Activated CD8-positive, alpha-beta T cell treated with anti-CD3 and anti-CD28 coated beads for 36 hours (primary cell): ENCODE measurements around the gene CEP131. TPM values are rescaled to one million over a fixed set of nuclear protein-coding genes. Genes with fewer than 3 reads are reported as not detected.

ENCODE experiments used
- ATAC-seq: fragments of 200-7000 bp; cut with Tn5 transposase; one replicate; pipeline ENCODE4 v1.10.0; 2021; ENCODE audit warnings: mild to moderate bottlenecking, moderate library complexity
- CTCF ChIA-PET: fragments of 350-600 bp; sonication (Branson Sonifier 250); formaldehyde crosslinking; loops from one replicate; lab custom pipeline; 2021; ENCODE audit warnings: antibody characterized with exemption; lab: Charles Lee
- POLR2A ChIA-PET: fragments of 350-600 bp; sonication (Branson Sonifier 250); formaldehyde crosslinking; loops from one replicate; lab custom pipeline; 2021; ENCODE audit warnings: antibody characterized with exemption; lab: Charles Lee
- DNase-seq: peaks from one replicate; pipeline ENCODE4 v3.0.0-alpha.2; 2020
- H3K27ac Mint-ChIP-seq: one replicate; pipeline ENCODE4 v1.8.0; 2021; ENCODE audit warnings: mild to moderate bottlenecking, mixed read lengths
- H3K27me3 Mint-ChIP-seq: one replicate; pipeline ENCODE4 v1.8.0; 2021; ENCODE audit warnings: mixed read lengths
- H3K36me3 Mint-ChIP-seq: one replicate; pipeline ENCODE4 v1.8.0; 2021; ENCODE audit warnings: low read depth, mixed read lengths
- H3K4me1 Mint-ChIP-seq: one replicate; pipeline ENCODE4 v1.8.0; 2021; ENCODE audit warnings: low read depth, mixed read lengths
- H3K4me3 Mint-ChIP-seq: one replicate; pipeline ENCODE4 v1.8.0; 2021; ENCODE audit warnings: mild to moderate bottlenecking, moderate library complexity, mixed read lengths
- H3K9me3 Mint-ChIP-seq: one replicate; pipeline ENCODE4 v1.8.0; 2021; ENCODE audit warnings: mixed read lengths
- CTCF ChIP-seq: fragments of 200-600 bp; IDR thresholded peaks from one replicate; pipeline ENCODE4 v1.8.0; 2022; ENCODE audit warnings: antibody characterized with exemption, mild to moderate bottlenecking
- intact Hi-C: fragments of 100-400 bp; cut with micrococcal nuclease; formaldehyde crosslinking; loops from one replicate; pipeline ENCODE4 v1.10.0; 2022
- total RNA-seq, 2 experiments: library from RNA; stranded (reverse); gene quantifications; one replicate each; pipeline ENCODE4 v1.2.3, GENCODE V29; 2021

CEP131 gene
- total RNA-seq, 2 experiments from 2014 or later: 7.9 to 10.9 TPM

DNA sequence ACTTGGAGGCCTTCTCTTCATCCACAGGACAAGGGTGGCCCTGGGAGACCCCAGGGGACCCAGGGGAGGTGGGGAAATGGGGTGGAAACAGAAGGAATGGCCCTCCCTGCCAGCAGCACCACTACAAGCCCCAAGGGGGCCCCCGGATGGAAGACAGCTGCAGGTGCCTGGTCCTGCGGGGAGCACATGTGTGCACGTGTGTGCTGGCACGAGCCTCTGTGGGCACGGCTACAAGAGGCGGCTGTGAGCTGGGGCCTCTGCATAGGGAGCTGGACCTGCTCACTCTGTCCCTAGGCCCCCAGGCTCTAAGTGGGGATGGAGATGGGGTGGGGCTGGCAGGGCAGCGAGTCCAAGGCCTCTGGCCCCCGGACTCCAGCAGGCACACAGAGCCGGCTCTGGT lies 43.5 kb downstream of the CEP131 start:
- no peak for DNase-seq
- ATAC-seq: no peak
- intact Hi-C loops: no loop called here
- Mint-ChIP-seq H3K27ac (no peak overlapping the region), H3K4me1 (no peaks in the 10 kb centered on the region), H3K4me3 (no peak overlapping the region), H3K36me3 (no peaks in the 10 kb centered on the region), H3K27me3 (no peaks in the 10 kb centered on the region), H3K9me3 (no peaks in the 10 kb centered on the region)
- no peak for TF ChIP-seq CTCF
- CTCF ChIA-PET: no interaction called here
- POLR2A ChIA-PET: no interaction called here

GRCh38 chr17:81178136-81179091 lies 44.4 kb downstream of the CEP131 start:
- ChIA-PET CTCF (no interaction called here), POLR2A (no interaction called here)
- DNase-seq (no peak), ATAC-seq (no peak)
- intact Hi-C loops: no loop called here
- no peaks in the 10 kb centered on the region for H3K27me3 Mint-ChIP-seq
- no peak overlapping the region for H3K27ac Mint-ChIP-seq
- no peak overlapping the region for H3K4me3 Mint-ChIP-seq
- no peaks in the 10 kb centered on the region for H3K4me1 Mint-ChIP-seq
- H3K9me3 Mint-ChIP-seq: no peaks in the 10 kb centered on the region
- TF ChIP-seq CTCF: no peak
- no peaks in the 10 kb centered on the region for H3K36me3 Mint-ChIP-seq

DNA sequence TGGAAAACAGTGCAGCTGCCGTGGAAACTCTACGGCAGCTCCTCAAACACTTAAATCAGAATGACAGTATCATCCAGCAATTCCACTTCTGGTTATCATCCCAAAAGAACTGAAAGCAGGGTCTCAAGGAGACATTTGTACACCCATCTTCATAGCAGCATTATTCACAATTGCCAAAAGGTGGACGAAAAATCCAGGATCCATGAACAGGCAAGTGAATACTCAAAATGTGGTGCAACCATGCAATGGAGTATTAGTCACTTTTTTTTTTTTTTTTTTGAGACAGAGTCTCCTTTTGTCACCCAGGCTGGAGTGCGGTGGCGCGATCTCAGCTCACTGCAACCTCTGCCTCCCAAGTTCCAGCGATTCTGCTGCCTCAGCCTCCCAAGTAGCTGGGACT lies 46.1 kb downstream of the CEP131 start:
- H3K27ac Mint-ChIP-seq: no peak overlapping the region
- ChIA-PET POLR2A (no interaction called here), CTCF (no interaction called here)
- no peak overlapping the region for H3K4me3 Mint-ChIP-seq
- no peaks in the 10 kb centered on the region for H3K9me3 Mint-ChIP-seq
- no peak for DNase-seq
- no peaks in the 10 kb centered on the region for H3K27me3 Mint-ChIP-seq
- no peak for ATAC-seq
- intact Hi-C loops: no loop called here
- no peaks in the 10 kb centered on the region for H3K4me1 Mint-ChIP-seq
- no peak for TF ChIP-seq CTCF
- no peaks in the 10 kb centered on the region for H3K36me3 Mint-ChIP-seq

DNA sequence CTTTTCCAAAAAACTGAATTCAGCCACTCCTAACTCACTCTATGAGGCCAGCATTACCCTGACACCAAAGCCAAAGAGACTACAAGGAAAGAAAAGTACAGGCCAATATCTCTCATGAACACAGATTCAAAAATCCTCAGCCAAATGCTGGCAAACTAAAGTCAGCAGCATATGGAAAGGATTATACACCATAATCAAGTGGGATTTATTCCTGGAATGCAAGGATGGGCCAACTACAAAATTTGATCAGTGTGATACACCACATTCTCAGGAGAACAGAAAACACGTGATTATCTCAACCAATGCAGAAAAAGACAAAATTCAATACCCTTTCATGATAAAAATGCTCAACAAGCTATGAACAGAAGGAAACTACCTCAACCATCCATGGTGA lies 49.0 kb downstream of the CEP131 start:
- intact Hi-C loops: no loop called here
- Mint-ChIP-seq H3K4me1 (no peaks in the 10 kb centered on the region), H3K9me3 (no peaks in the 10 kb centered on the region), H3K4me3 (no peak overlapping the region), H3K36me3 (no peaks in the 10 kb centered on the region), H3K27ac (no peak overlapping the region), H3K27me3 (no peaks in the 10 kb centered on the region)
- POLR2A ChIA-PET: no interaction called here
- DNase-seq (no peak), ATAC-seq (no peak)
- CTCF ChIA-PET: interaction anchor here (1.1 kb wide), 1 partner anchor 29 kb away, joined by 3 read pairs; no protein-coding TSS in a partner anchor
- no peak for TF ChIP-seq CTCF
